Muscle of leg (tissue), 11 donors: Measurements from ENCODE around the gene ZSCAN2. TPM values are rescaled to one million over a fixed set of nuclear protein-coding genes. Genes with fewer than 3 reads are reported as not detected.

Experiments
- DNase-seq: peaks from one replicate; pipeline ENCODE4 v3.0.0; 2013
- H3K27ac ChIP-seq: one replicate; pipeline ENCODE4 v1.5.1; 2013; ENCODE audit warnings: mild to moderate bottlenecking, low read length, control low read depth
- H3K27me3 ChIP-seq: one replicate; pipeline ENCODE4 v1.6.1; 2013; ENCODE audit warnings: low read length; ENCODE audit not compliant: control insufficient read depth, insufficient read depth
- H3K36me3 ChIP-seq: one replicate; pipeline ENCODE4 v1.6.1; 2013; ENCODE audit warnings: low read length; ENCODE audit not compliant: control insufficient read depth, insufficient read depth
- H3K4me1 ChIP-seq: one replicate; pipeline ENCODE4 v1.6.1; 2013; ENCODE audit warnings: low read length; ENCODE audit not compliant: control insufficient read depth, insufficient read depth
- H3K4me3 ChIP-seq: one replicate; pipeline ENCODE4 v1.5.1; 2013; ENCODE audit warnings: low read length, control low read depth
- H3K9me3 ChIP-seq: replicated peaks from 2 replicates; pipeline ENCODE4 v1.6.1; 2013; ENCODE audit warnings: low read depth, low read length; ENCODE audit not compliant: control insufficient read depth
- WGBS: methylation state at CpG from one replicate; pipeline ENCODE4 v1.1.5; 2013; ENCODE audit warnings: missing lambda C conversion rate; ENCODE audit not compliant: insufficient coverage; 5-methylcytosine and 5-hydroxymethylcytosine counted together
- polyA plus RNA-seq, 8 donors: library from polyadenylated mRNA; unstranded; fragments of 120-200 nt; gene quantifications; one replicate each; pipeline versions ENCODE4 v1.2.1 to v1.2.3, GENCODE V29; 2013; ENCODE audit warnings: inconsistent platforms in 1 of 8, low replicate concordance in 1 of 8; ENCODE audit not compliant: insufficient read length in 8 of 8, insufficient read depth in 1 of 8
- total RNA-seq: library from RNA; stranded (reverse); fragments of 120-200 nt; gene quantifications from one replicate; pipeline ENCODE4 v1.2.4, GENCODE V29; 2013

Gene ZSCAN2
- total and polyA plus RNA-seq, 9 donors: 10.5 to 13.0 (median 11.9) TPM

DNA sequence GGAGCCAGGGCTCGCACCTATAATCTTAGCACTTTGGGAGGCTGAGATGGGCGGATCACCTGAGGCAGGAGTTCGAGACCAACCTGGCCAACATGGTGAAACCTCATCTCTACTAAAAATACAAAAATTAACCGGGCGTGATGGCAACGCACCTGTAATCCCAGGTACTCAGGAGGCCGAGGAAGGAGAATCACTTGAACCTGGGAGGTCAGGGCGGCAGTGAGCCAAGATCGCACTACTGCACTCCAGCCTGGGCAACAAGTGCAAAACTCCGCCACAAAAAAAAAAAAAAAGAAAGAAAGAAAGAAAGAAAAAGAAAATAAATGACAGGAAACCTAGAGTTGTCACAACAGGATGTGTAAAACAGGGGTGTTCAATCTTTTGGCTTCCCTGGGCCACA, 60.2 kb downstream of the ZSCAN2 start:
- no peaks in the 10 kb centered on the region for H3K9me3 ChIP-seq
- 94% methylated on average over 8 of the region's 10 CpGs for WGBS
- no peaks in the 10 kb centered on the region for H3K27me3 ChIP-seq
- peaks cover 16% of the 10 kb centered on the region for H3K4me1 ChIP-seq
- peaks cover 18% of the 10 kb centered on the region for H3K36me3 ChIP-seq
- no peak overlapping the region for H3K4me3 ChIP-seq
- H3K27ac ChIP-seq: no peak overlapping the region
- DNase-seq: no peak

DNA sequence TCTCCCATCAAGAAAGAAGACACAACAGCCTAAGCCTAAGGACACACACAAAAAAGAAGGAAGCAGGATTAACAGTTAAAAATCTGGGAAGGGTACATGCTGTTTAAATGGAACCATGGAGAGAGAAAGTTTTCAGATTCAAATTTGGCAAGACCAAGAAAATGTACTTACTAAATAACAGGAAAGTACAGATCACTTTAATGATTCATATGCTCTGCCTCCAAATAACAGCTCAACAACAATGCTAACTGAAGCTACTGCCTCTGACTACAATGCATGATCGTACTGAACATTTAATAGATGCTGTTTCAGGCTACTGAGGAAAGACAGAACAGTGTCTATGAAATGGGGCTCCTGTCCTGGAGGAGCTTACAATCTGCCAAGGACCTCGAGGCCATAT, 65.6 kb downstream of the ZSCAN2 start:
- H3K36me3 ChIP-seq: peaks cover 44% of the 10 kb centered on the region
- H3K27ac ChIP-seq: no peak overlapping the region
- no peaks in the 10 kb centered on the region for H3K9me3 ChIP-seq
- H3K4me3 ChIP-seq: no peak overlapping the region
- no peak for DNase-seq
- no CpG with 5 or more reads among the region's 2 CpGs for WGBS
- H3K27me3 ChIP-seq: no peaks in the 10 kb centered on the region
- no peaks in the 10 kb centered on the region for H3K4me1 ChIP-seq

DNA sequence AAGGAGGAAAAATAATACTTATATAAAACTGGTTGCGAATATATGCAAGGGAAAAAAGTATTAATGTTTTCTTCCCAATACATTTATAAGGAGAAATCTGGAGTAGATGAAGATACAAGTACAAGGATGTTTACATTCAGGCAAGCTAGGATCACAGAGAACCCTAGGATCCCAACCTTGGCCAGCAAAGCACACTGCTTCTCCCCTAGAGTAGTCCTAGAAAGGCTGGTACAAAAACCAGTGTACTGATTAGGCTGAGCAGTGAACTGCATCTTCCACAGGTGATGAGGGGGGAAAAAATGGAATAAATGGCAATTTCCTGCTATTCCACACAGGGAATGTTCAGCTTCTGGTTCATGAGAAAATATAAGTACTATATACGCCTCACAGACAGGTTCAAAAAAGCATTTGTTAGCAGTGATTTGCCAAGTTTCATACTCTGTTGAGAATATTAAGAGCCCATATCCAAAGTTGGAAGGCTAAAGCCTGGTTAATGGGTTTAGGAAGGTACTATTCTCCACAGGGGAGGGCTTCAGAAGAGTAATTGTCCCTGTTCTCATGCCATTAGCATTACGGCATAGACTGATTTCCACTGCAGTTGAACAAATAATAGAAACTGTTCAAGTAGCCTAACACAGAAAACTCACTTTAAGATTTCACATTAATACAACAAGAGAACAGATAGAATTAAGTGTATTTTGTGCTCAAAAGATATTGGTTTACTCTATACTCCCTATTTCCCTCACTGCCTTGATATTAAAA, 67.6 kb downstream of the ZSCAN2 start:
- Histone ChIP-seq H3K27me3 (no peaks in the 10 kb centered on the region), H3K9me3 (no peaks in the 10 kb centered on the region), H3K4me1 (no peaks in the 10 kb centered on the region), H3K27ac (no peak overlapping the region), H3K4me3 (no peak overlapping the region), H3K36me3 (peaks cover 51% of the 10 kb centered on the region)
- WGBS: no CpG with 5 or more reads among the region's 3 CpGs
- no peak for DNase-seq

DNA sequence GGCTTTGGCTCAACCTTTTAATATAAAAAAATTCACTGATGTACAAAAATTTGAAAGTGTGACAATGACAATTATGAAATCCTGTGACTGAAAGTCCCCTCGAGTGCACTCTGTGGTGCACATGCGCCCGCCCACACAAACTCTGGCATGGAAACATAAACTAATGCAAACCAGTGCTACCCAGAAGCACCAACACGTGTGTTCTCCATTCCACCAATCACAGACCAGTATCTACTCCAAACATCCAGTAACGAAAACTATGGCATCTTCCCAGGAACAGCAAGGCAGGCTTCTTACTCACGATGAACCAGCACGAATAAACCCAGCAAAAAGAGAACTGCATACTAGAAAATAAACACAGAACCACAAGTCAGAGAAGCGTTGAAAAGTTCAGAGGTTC, 68.9 kb downstream of the ZSCAN2 start:
- Histone ChIP-seq H3K27me3 (no peaks in the 10 kb centered on the region), H3K4me1 (no peaks in the 10 kb centered on the region), H3K4me3 (no peak overlapping the region), H3K27ac (no peak overlapping the region), H3K9me3 (no peaks in the 10 kb centered on the region), H3K36me3 (peaks cover 47% of the 10 kb centered on the region)
- DNase-seq: no peak
- 92% methylated on average over 3 of the region's 8 CpGs for WGBS

DNA sequence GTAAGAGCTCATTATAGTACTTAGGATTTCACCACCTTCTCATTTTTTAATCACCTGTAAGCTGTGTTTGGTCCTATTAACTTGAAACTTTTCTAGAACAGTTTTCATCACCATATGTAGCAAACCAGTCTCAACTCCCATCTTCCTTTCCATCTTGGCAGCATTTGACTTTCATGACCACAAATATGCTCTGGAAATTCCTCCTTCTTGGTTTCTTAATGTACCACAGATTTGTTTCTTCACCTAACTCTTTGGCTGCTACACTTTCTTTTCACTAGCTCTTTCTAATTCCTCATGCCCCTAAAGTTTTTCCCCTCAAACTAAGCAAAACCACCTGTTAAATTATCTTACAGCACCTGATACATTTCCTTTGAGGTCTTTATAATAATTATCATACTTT, 70.4 kb downstream of the ZSCAN2 start:
- H3K36me3 ChIP-seq: peaks cover 41% of the 10 kb centered on the region
- H3K4me1 ChIP-seq: no peaks in the 10 kb centered on the region
- H3K27ac ChIP-seq: no peak overlapping the region
- no peak for DNase-seq
- no peaks in the 10 kb centered on the region for H3K27me3 ChIP-seq
- H3K4me3 ChIP-seq: no peak overlapping the region
- H3K9me3 ChIP-seq: no peaks in the 10 kb centered on the region

Other genes with a start within 250 kb of the ZSCAN2 start
- 17.9 TPM for gene WDR73, start 53.3 kb downstream of the ZSCAN2 start, total RNA-seq
- gene WDR73, start 53.3 kb downstream of the ZSCAN2 start, polyA plus RNA-seq: 10 to 100 TPM; 12.8 to 21.3 (median 18.1) TPM
- 3.0 TPM for gene NMB, start 57.2 kb downstream of the ZSCAN2 start, total RNA-seq
- 1 to 10 TPM; 1.4 to 1.9 (median 1.6) TPM for gene NMB, start 57.2 kb downstream of the ZSCAN2 start, polyA plus RNA-seq
- 303 TPM for gene SEC11A, start 115.1 kb downstream of the ZSCAN2 start, total RNA-seq
- 100 to 1,000 TPM; 290 to 320 (median 294) TPM for gene SEC11A, start 115.1 kb downstream of the ZSCAN2 start, polyA plus RNA-seq
- gene ZNF592, start 147.6 kb downstream of the ZSCAN2 start, total RNA-seq: 9.0 TPM
- gene ZNF592, start 147.6 kb downstream of the ZSCAN2 start, polyA plus RNA-seq: 10 to 100 TPM; 17.4 to 23.1 (median 20.7) TPM
- 35.9 TPM for gene ALPK3, start 216.3 kb downstream of the ZSCAN2 start, total RNA-seq
- gene ALPK3, start 216.3 kb downstream of the ZSCAN2 start, polyA plus RNA-seq: 100 to 1,000 TPM in 1 of 8 donors, 10 to 100 TPM in 7; 55.3 to 106 (median 69.6) TPM